GM10248 (cell line): ENCODE measurements around the gene KAZALD1.

Source experiments
- CTCF ChIA-PET: fragments of 300-600 bp; sonication (Branson Sonifier 250); formaldehyde crosslinking; extraction: SDS; loops from one replicate; lab custom pipeline; 2021; ENCODE audit warnings: antibody characterized with exemption; lab: Yijun Ruan, JAX
- POLR2A ChIA-PET: fragments of 350-650 bp; sonication (Branson Sonifier 250); formaldehyde crosslinking; extraction: SDS; loops from one replicate; lab custom pipeline; 2020; ENCODE audit warnings: antibody characterized with exemption; lab: Yijun Ruan, JAX
- DNase-seq: peaks from one replicate; pipeline ENCODE4 v3.0.0; 2012; ENCODE audit errors: extremely low spot score
- CTCF ChIP-seq: IDR thresholded peaks from 2 replicates; pipeline ENCODE4 v1.5.1; 2012; ENCODE audit warnings: mild to moderate bottlenecking, low read depth; ENCODE audit errors: extremely low read depth, missing control alignments, control extremely low read depth

The KAZALD1 gene

GRCh38 chr10:101021239-101021638, 40.5 kb upstream of the KAZALD1 start:
- no peak for TF ChIP-seq CTCF
- no peak for DNase-seq
- POLR2A ChIA-PET: no interaction called here
- CTCF ChIA-PET: interaction anchor here (0.8 kb wide), 1 partner anchor 45 kb away, joined by 3 read pairs; no protein-coding TSS in a partner anchor

DNA sequence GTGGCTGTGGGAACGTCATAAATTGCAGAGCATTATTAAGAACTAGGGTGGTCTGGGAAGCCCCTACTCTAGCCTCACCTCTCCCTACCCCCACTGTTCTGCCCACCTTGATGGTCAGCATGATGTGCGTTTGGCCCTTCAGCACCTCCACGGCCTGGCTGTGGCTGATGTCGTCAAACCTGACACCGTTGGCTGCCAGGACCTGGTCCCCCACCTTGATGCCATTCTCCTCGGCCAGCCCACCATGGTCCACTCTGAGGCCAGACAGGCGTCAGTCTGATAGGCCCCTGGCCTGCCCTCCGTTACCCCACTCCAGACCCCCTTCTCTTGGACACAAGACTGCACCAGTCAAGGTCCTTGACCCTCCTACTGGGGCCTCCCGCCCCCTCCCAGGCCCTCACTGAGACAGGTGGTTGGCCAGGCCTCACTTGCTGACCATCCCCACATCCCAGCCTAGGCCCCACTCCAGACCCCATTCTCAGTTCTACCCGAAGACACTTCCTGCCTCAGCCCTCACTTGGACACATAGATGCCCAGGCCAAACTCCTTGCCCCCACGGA, 40.0 kb upstream of the KAZALD1 start:
- TF ChIP-seq CTCF: no peak
- no peak for DNase-seq
- ChIA-PET CTCF (interaction anchor here (0.8 to 3.8 kb wide), 2 partner anchors 8 to 45 kb away, joined by 3 to 20 read pairs; no protein-coding TSS in a partner anchor), POLR2A (no interaction called here)

DNA sequence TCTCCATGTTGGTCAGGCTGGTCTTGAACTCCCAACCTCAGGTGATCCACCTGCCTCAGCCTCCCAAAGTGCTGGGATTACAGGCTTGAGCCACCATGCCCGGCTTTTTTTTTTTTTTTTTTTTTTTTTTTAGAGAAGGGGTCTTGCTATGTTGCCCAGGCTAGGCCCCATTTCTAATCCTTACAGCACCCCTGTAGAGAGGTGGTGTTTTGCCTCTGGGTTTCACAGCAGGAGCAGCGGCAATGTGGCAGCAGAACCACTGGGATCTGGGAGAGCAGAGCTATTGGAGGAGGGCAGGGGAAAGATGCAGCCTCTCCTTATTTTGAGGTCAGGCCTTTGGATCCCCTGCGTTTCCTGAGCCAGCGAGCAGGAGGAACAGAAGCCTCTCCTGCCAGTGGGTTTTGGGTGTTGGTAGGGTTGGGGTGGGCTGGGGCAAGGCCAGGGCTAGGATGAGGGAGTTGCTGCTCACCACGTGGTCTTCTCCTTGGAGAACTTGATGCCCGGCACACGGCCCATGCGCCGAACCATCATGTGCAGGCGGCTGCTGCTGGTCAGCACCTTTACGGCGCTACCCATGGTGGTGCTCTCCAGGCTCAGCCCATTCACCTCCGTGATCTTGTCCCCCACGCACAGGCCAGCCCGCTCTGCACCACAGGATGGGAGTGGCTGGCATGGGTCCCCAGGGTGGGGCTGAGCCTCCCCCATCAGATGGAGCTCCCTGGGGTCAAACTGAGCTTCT, 38.7 kb upstream of the KAZALD1 start:
- ChIA-PET CTCF (interaction anchor here (1.1 to 3.8 kb wide), 5 partner anchors 9 to 28 kb away, joined by 3 to 20 read pairs (median 4); partner anchors contain the start of gene LZTS2), POLR2A (no interaction called here)
- DNase-seq: no peak
- TF ChIP-seq CTCF: no peak

DNA sequence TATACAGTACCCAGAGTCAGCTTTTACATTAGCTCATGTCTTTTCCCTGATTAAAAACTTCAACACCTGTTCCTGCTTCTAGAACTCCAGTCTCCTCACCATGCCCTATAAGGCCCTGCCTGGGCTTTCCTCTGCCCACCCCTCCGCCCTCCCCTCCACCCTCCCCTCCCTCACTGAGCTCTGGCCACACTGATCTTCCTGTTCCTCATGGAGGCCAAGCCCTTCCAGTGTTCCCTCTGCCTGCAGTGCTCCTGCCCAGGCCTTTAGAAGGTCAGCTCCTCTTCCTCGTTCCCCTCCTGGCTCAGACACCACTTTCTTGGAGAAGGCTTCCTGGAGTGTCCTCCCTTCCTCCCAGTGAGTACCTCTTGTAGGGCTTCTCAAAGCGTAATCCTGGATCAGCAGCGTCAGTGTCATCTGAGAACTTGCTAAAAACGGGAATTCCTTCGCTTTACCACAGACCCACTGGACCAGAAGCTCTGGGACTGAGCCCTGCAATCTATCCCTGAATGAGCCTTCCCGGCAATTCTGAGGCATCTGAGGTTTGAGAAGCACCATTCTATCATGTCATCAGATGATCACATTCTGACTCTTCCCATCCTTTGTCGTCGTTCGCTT, 34.6 kb upstream of the KAZALD1 start:
- no peak for TF ChIP-seq CTCF
- ChIA-PET CTCF (interaction anchor here (1.1 to 28.8 kb wide), 5 partner anchors 10 to 69 kb away, joined by 3 to 855 read pairs (median 95); partner anchors contain the start of genes KAZALD1 and LZTS2), POLR2A (interaction anchor here (0.6 kb wide), 1 partner anchor 100 kb away, joined by 4 read pairs; no protein-coding TSS in a partner anchor)
- DNase-seq: no peak

DNA sequence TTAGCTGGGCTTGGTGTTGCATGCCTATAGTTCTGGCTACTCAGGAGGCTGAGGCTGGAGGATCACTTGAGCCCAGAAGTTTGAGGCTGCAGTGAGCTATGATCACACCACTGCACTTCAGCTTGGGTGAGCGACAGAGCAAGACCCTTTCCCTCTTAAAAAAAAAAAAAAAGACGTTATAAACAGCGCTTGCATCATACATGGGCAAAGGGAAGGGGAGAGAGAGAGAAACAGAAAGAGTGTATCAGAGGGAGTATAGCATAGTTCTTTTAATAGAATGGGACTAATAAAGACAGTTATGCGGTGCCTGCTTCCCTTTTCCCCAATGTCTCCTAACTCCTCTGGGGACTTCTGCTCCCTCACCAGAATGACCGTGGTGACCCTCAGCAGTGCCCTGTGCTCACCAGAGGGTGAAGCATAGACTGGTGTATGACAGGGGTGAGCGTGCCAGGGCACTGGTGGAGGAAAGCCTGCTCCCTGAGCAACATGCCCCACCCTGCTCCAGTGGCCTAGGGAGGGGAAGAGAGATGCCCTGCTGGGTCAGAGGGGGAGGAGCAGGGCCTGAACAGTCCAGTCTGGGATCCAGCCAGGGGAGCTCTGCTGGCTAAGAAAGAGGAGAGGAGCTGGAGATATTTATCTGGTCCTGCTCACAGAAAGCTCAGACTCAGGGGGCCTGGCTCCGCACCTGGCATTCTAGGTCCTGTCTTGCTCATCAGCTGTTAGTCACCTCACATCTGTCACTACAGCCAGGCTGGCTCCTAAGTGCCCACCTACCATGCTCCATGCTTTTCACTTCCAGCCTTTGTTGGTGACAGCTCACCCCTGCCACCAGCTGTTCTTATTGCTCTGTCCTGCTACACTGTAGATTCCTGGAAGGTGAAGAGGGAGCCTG, 33.1 kb upstream of the KAZALD1 start:
- POLR2A ChIA-PET: interaction anchor here (0.9 kb wide), 1 partner anchor 13 kb away, joined by 3 read pairs; no protein-coding TSS in a partner anchor
- no peak for TF ChIP-seq CTCF
- CTCF ChIA-PET: interaction anchor here (1.0 to 28.8 kb wide), 4 partner anchors 12 to 32 kb away, joined by 6 to 855 read pairs (median 103); partner anchors contain the start of gene KAZALD1
- DNase-seq: no peak
